ENCODE data around the gene KIAA1755. TPM values are rescaled to one million over a fixed set of nuclear protein-coding genes. Genes with fewer than 3 reads are reported as not detected.

KIAA1755 gene
- total and polyA plus RNA-seq, 2 donors (not counting 1 experiment from before 2014, with no cell fraction given) = not detected

DNA sequence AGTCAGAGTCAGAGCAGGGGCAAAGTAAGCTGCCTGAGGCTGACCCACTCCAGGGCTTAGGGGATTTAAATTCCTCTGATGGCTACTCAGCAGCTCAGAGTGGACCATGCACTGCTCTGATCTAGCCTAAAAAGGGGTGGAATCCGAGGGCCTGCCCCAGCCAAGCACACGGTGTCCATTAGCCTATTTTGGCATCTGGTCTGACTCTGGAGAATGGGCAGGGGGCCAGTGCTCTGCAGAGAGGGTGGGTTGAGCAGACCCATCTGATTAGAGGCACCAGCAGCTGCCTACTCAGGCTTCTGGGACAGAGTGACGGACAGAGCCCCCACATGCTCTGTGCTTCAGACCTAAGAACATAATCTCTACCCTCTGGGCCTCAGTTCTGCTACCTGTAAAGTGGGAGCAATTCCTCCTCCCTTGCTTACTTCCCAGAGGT, 69.6 kb downstream of the KIAA1755 start:
- WGBS (ENCODE audit: insufficient coverage) = 86% methylated on average over 3 of the region's 3 CpGs

GRCh38 chr20:38190166-38190565, 70.4 kb downstream of the KIAA1755 start:
- H3K27ac Mint-ChIP-seq = no peak overlapping the region
- 95% methylated on average over 4 of the region's 6 CpGs for WGBS (ENCODE audit: insufficient coverage)
- no peak overlapping the region for H3K4me3 Mint-ChIP-seq
- no peaks in the 10 kb centered on the region for H3K4me1 Mint-ChIP-seq
- Histone ChIP-seq H3K27ac (ENCODE audit: low read length in 2 of 2) (no peak overlapping the region), H3K9me3 (ENCODE audit: control extremely low read depth in 1 of 3, control insufficient read depth in 2 of 3, insufficient read depth in 1 of 3, low read length in 2 of 3) (no peaks in the 10 kb centered on the region), H2AFZ (ENCODE audit: insufficient read depth, low read depth, low read length, poor library complexity, severe bottlenecking) (no peak overlapping the region), H3K4me1 (ENCODE audit: control insufficient read depth in 2 of 2, insufficient read depth in 2 of 2, low read length in 2 of 2) (no peaks in the 10 kb centered on the region), H3K4me3 (ENCODE audit: control extremely low read depth in 1 of 5, extremely low read depth in 1 of 5, insufficient read depth in 1 of 5, low read depth in 2 of 5, low read length in 4 of 5) (no peak overlapping the region), H3K4me2 (replicated peaks; ENCODE audit: low read depth, low read length, poor library complexity, severe bottlenecking) (no peak overlapping the region), H4K20me1 (ENCODE audit: control insufficient read depth, insufficient read depth, low read length, poor library complexity, severe bottlenecking) (no peaks in the 10 kb centered on the region), H3K9ac (ENCODE audit: low read length) (no peak overlapping the region), H3K27me3 (replicated peaks in 1 of 4; ENCODE audit: control extremely low read depth in 1 of 4, control insufficient read depth in 3 of 4, insufficient read depth in 4 of 4, low read length in 3 of 4) (peaks cover 0 to 6% (median 1%) of the 10 kb centered on the region in 4 experiments), H3K79me2 (ENCODE audit: control insufficient read depth, insufficient read depth, low read length) (no peaks in the 10 kb centered on the region), H3K36me3 (replicated peaks in 1 of 2; ENCODE audit: control extremely low read depth in 1 of 2, control insufficient read depth in 1 of 2, extremely low read depth in 1 of 2, insufficient read depth in 2 of 2, low read length in 1 of 2) (no peaks in the 10 kb centered on the region)
- ATAC-seq (ENCODE audit: low read depth) (no peak), DNase-seq (no peak)
- no peaks in the 10 kb centered on the region for H3K9me3 Mint-ChIP-seq (ENCODE audit: insufficient read depth)
- intact Hi-C loops (cut with micrococcal nuclease) = no loop called here
- TF ChIP-seq EZH2 (IDR thresholded peaks at IDR 0.05; ENCODE audit: borderline replicate concordance, insufficient read depth, low read depth, low read length, poor library complexity, severe bottlenecking) (no peak), CTCF (IDR thresholded peaks at IDR 0.05) (no peak)
- H3K27me3 Mint-ChIP-seq = peaks cover 16% of the 10 kb centered on the region
- ChIA-PET POLR2A (no interaction called here), CTCF (no interaction called here)

More for the DNA sequence above, 69.6 kb downstream of the KIAA1755 start:
- intact Hi-C loops (cut with micrococcal nuclease) = no loop called here
- H3K79me2 ChIP-seq (ENCODE audit: control insufficient read depth, insufficient read depth, low read length) = no peaks in the 10 kb centered on the region
- H3K4me2 ChIP-seq (replicated peaks; ENCODE audit: low read depth, low read length, poor library complexity, severe bottlenecking) = no peak overlapping the region
- H3K4me1 ChIP-seq (ENCODE audit: control insufficient read depth in 2 of 2, insufficient read depth in 2 of 2, low read length in 2 of 2) = no peaks in the 10 kb centered on the region
- H3K4me3 ChIP-seq (ENCODE audit: control extremely low read depth in 1 of 5, extremely low read depth in 1 of 5, insufficient read depth in 1 of 5, low read depth in 2 of 5, low read length in 4 of 5) = no peak overlapping the region
- no peak overlapping the region for H3K27ac ChIP-seq (ENCODE audit: low read length in 2 of 2)
- no peaks in the 10 kb centered on the region for H3K9me3 ChIP-seq (ENCODE audit: control extremely low read depth in 1 of 3, control insufficient read depth in 2 of 3, insufficient read depth in 1 of 3, low read length in 2 of 3)
- peaks cover 1% of the 10 kb centered on the region for H3K4me1 Mint-ChIP-seq
- no peaks in the 10 kb centered on the region for H4K20me1 ChIP-seq (ENCODE audit: control insufficient read depth, insufficient read depth, low read length, poor library complexity, severe bottlenecking)
- peaks cover 0 to 11% (median 3%) of the 10 kb centered on the region in 4 experiments for H3K27me3 ChIP-seq (replicated peaks in 1 of 4; ENCODE audit: control extremely low read depth in 1 of 4, control insufficient read depth in 3 of 4, insufficient read depth in 4 of 4, low read length in 3 of 4)
- no peaks in the 10 kb centered on the region for H3K9me3 Mint-ChIP-seq (ENCODE audit: insufficient read depth)
- TF ChIP-seq CTCF (IDR thresholded peaks at IDR 0.05) (no peak), EZH2 (IDR thresholded peaks at IDR 0.05; ENCODE audit: borderline replicate concordance, insufficient read depth, low read depth, low read length, poor library complexity, severe bottlenecking) (no peak)
- H3K36me3 ChIP-seq (replicated peaks in 1 of 2; ENCODE audit: control extremely low read depth in 1 of 2, control insufficient read depth in 1 of 2, extremely low read depth in 1 of 2, insufficient read depth in 2 of 2, low read length in 1 of 2) = no peaks in the 10 kb centered on the region
- ATAC-seq (ENCODE audit: low read depth) = no peak
- peaks cover 21% of the 10 kb centered on the region for H3K27me3 Mint-ChIP-seq
- H2AFZ ChIP-seq (ENCODE audit: insufficient read depth, low read depth, low read length, poor library complexity, severe bottlenecking) = no peak overlapping the region
- POLR2A ChIA-PET = no interaction called here
- no peak overlapping the region for H3K9ac ChIP-seq (ENCODE audit: low read length)
- H3K4me3 Mint-ChIP-seq = no peak overlapping the region
- H3K27ac Mint-ChIP-seq = no peak overlapping the region
- CTCF ChIA-PET = no interaction called here
- no peak for DNase-seq
